LNCaP clone FGC (cell line): ENCODE data around the gene ZCCHC7.

Experiments
- DNase-seq: peaks from one replicate; pipeline ENCODE4 v3.0.0-alpha.2; 2011; ENCODE audit warnings: low read depth
- H3K4me3 ChIP-seq: 2 replicates; pipeline ENCODE4 v1.5.1; 2011; ENCODE audit warnings: mild to moderate bottlenecking, low read depth, low read length, control low read depth
- CTCF ChIP-seq: IDR thresholded peaks from 2 replicates; pipeline ENCODE4 v1.5.1; 2012; ENCODE audit warnings: mild to moderate bottlenecking; ENCODE audit not compliant: control insufficient read depth, insufficient read depth; ENCODE audit errors: extremely low read depth

The ZCCHC7 gene

GRCh38 chr9:37094751-37095150 is 25.6 kb upstream of the ZCCHC7 start:
- H3K4me3 ChIP-seq: no peak overlapping the region
- DNase-seq: no peak
- TF ChIP-seq CTCF: no peak

GRCh38 chr9:37096628-37097027 is 23.7 kb upstream of the ZCCHC7 start:
- no peak overlapping the region for H3K4me3 ChIP-seq
- DNase-seq: no peak
- no peak for TF ChIP-seq CTCF

DNA sequence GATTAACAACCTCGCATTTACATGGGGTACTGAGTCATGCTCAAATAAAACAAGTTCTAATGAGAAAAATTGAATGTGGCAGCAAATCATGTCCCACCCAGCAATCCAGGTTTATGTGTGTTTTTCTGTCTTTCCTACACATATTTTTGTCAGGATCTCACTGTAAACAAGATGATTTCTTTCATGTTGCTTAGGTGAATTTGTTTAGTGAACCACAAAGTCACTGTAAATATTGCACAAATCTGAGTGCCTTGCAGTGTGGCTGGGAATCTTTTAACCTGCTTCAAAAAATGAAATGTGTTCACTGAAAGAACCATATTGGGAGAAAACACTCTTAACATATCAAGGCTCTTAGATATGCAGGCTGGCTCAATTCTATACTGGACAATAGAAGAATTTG is 23.1 kb upstream of the ZCCHC7 start:
- no peak for TF ChIP-seq CTCF
- H3K4me3 ChIP-seq: no peak overlapping the region

DNA sequence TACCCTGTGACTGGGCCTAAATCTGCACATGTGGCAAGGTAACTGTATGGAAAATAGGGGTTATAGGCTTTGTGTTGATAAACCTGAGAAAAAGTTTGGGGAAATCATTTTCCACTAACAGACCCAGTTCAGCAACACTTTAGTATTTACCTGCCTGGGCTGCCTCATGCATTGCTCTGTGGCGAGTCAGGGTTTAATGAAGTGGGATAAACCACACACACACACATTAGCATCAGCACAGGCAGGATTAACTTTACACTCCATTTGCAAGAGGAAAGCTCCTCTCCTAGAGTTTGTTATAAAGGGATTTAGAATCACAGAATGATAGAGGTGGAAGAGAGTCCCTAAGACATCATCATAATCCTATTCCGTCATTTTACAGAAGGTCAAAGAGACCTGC is 20.0 kb upstream of the ZCCHC7 start:
- TF ChIP-seq CTCF: no peak
- no peak for DNase-seq
- H3K4me3 ChIP-seq: no peak overlapping the region

More for the DNA sequence above, 23.1 kb upstream of the ZCCHC7 start:
- no peak for DNase-seq

DNA sequence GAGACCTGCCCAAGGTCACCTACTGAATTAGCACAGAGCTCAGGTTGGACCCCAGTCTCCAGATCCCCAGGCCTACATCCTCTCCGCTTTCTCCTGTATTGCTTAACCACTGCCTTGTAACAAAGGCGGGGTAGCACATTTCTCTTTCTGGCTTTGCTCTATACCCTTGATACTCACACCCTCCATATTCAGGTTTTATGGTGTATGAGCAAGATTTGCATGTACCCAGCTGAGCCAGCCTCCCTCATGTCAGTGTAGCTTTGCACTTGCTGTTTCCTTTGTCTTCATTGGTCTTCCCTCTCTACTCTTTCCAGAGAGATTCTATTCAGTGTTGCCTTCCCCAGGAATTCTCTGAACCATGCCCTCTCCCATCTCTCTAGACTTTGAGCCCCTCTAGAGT is 19.6 kb upstream of the ZCCHC7 start:
- TF ChIP-seq CTCF: no peak
- H3K4me3 ChIP-seq: no peak overlapping the region
- DNase-seq: no peak

GRCh38 chr9:37102486-37102885 is 17.9 kb upstream of the ZCCHC7 start:
- no peak for TF ChIP-seq CTCF
- 0 out of 2 replicates have a peak overlapping the region, but pooled peaks have one; percentile 2 for H3K4me3 ChIP-seq
- peak; percentile 95 for DNase-seq

- TF ChIP-seq CTCF: no peak
- no peak overlapping the region for H3K4me3 ChIP-seq
- DNase-seq: no peak
Measured at GRCh38 chr9:37104183-37104889, 16.0 kb upstream of the ZCCHC7 start.
